Astrocyte of the spinal cord (primary cell): ENCODE data around the gene C2orf49.

Source experiments
- DNase-seq: peaks from one replicate; pipeline ENCODE4 v3.0.0; 2011; ENCODE audit warnings: low read depth, low spot score
- H3K4me3 ChIP-seq: 2 replicates; pipeline ENCODE4 v1.5.1; 2011; ENCODE audit warnings: low read depth, mild to moderate bottlenecking, low read length, moderate library complexity
- CTCF ChIP-seq: IDR thresholded peaks from 2 replicates; pipeline ENCODE4 v1.5.1; 2012; ENCODE audit warnings: low read depth, mild to moderate bottlenecking, low read length, inconsistent platforms
- in situ Hi-C: cut with HindIII; loops from 2 replicates; pipeline ENCODE4 v1.10.0; 2017; ENCODE audit warnings: low sequenced_read_pairs

The C2orf49 gene

GRCh38 chr2:105378276-105378840 is 41.0 kb downstream of the C2orf49 start:
- TF ChIP-seq CTCF, result no peak
- in situ Hi-C loops, result no loop called here
- DNase-seq, result no peak
- H3K4me3 ChIP-seq, result no peak overlapping the region

- no peak for TF ChIP-seq CTCF
- no peak for DNase-seq
- no peak overlapping the region for H3K4me3 ChIP-seq
- in situ Hi-C loops, result no loop called here
Observed at GRCh38 chr2:105378921-105379383, 41.6 kb downstream of the C2orf49 start.

- no peak for TF ChIP-seq CTCF
- in situ Hi-C loops, result no loop called here
- no peak for DNase-seq
- H3K4me3 ChIP-seq, result no peak overlapping the region
Observed at GRCh38 chr2:105379741-105380186, 42.4 kb downstream of the C2orf49 start.

GRCh38 chr2:105380432-105381100 is 43.2 kb downstream of the C2orf49 start:
- DNase-seq, result no peak
- TF ChIP-seq CTCF, result no peak
- in situ Hi-C loops, result no loop called here
- H3K4me3 ChIP-seq, result no peak overlapping the region

- in situ Hi-C loops, result no loop called here
- TF ChIP-seq CTCF, result no peak
- no peak for DNase-seq
- no peak overlapping the region for H3K4me3 ChIP-seq
Observed at GRCh38 chr2:105381101-105381668, 43.8 kb downstream of the C2orf49 start.

GRCh38 chr2:105382177-105382576 is 44.8 kb downstream of the C2orf49 start:
- no peak for DNase-seq
- no peak for TF ChIP-seq CTCF
- in situ Hi-C loops, result no loop called here
- H3K4me3 ChIP-seq, result no peak overlapping the region
